GM12873 (cell line): ENCODE data around the gene CYP24A1.

ENCODE experiments used
- TF ChIP-seq, protein P1 (sequence below): IDR thresholded peaks from 2 replicates; pipeline ENCODE4 v1.5.1; 2012; ENCODE audit warnings: low read depth, mild to moderate bottlenecking, moderate library complexity, low read length, control low read depth; ENCODE audit not compliant: insufficient read depth; ENCODE audit errors: missing control alignments

Gene CYP24A1

GRCh38 chr20:54158856-54159418 lies 14.8 kb downstream of the CYP24A1 start:
- TF ChIP-seq, protein P1, sequence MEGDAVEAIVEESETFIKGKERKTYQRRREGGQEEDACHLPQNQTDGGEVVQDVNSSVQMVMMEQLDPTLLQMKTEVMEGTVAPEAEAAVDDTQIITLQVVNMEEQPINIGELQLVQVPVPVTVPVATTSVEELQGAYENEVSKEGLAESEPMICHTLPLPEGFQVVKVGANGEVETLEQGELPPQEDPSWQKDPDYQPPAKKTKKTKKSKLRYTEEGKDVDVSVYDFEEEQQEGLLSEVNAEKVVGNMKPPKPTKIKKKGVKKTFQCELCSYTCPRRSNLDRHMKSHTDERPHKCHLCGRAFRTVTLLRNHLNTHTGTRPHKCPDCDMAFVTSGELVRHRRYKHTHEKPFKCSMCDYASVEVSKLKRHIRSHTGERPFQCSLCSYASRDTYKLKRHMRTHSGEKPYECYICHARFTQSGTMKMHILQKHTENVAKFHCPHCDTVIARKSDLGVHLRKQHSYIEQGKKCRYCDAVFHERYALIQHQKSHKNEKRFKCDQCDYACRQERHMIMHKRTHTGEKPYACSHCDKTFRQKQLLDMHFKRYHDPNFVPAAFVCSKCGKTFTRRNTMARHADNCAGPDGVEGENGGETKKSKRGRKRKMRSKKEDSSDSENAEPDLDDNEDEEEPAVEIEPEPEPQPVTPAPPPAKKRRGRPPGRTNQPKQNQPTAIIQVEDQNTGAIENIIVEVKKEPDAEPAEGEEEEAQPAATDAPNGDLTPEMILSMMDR: no peak

DNA sequence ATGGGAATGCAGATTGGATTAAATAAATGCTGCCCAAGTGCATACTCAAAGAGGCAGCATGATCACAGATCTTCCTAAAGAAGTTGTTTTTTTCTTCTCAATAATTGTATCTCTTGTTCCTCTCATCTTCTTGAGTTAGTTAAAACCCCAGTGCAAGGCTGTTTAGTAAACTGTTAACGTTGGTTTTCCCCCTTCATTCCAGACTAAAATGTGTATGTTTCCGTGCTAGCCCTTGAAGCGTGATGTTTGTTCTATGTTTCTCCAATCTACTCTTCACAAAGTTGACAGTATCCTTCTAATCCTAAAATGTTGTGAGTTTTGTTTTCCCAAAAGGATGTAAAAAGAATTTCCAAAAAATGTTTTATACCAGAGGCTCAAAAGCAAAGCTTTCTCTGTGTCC lies 15.6 kb downstream of the CYP24A1 start:
- TF ChIP-seq, protein P1: no peak

- TF ChIP-seq, protein P1: no peak
These were observed 16.6 kb downstream of the CYP24A1 start for GRCh38 chr20:54156981-54157835.

DNA sequence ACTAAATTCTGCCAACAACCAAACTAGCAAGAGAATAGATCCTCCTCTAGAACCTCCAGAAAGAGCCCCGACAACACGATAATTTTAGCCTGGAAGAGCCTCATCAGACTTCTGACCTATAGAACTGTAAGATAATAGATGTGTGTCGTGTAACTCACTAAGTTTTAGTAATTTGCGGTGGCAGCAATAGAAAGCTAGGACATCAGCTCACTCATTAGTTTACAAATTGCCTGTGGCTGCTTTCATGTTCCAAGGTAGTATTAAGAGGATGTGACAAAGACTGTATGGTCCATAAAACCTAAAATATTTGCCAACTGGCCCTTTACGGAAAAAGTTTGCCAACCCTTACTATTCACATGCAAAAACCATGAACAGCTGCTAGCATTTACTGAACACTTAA lies 17.3 kb downstream of the CYP24A1 start:
- TF ChIP-seq, protein P1: no peak

- TF ChIP-seq, protein P1: no peak
These were observed 18.0 kb downstream of the CYP24A1 start for GRCh38 chr20:54155736-54156317.

DNA sequence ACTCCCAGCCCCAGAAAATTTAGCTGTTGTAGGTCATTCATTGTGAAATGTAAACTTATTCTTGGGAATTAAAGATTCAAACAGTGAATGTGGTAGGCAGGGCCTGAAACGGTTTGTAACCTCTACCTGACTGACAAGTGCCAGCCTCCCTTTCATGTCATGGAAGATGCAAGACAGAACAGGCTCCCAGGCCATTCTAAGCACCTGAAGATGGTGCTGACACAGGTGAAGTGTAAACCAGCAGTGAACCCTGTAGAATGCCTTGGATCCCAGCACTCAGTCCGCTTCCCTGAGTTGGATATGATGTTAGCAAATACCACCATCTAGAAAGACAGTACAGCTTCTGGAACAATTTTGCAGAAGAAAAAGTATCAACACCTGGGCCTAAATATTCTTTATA lies 19.3 kb downstream of the CYP24A1 start:
- TF ChIP-seq, protein P1: no peak

- TF ChIP-seq, protein P1: no peak
These were observed 19.9 kb downstream of the CYP24A1 start for GRCh38 chr20:54153847-54154246.
